HG03139 (cell line): Measurements from ENCODE around the gene TRPC3.

Experiments
- ATAC-seq: cut with Tn5 transposase; IDR thresholded peaks from one replicate; pipeline ENCODE4 v1.9.1; 2021; ENCODE audit not compliant: unreplicated experiment

Gene TRPC3

DNA sequence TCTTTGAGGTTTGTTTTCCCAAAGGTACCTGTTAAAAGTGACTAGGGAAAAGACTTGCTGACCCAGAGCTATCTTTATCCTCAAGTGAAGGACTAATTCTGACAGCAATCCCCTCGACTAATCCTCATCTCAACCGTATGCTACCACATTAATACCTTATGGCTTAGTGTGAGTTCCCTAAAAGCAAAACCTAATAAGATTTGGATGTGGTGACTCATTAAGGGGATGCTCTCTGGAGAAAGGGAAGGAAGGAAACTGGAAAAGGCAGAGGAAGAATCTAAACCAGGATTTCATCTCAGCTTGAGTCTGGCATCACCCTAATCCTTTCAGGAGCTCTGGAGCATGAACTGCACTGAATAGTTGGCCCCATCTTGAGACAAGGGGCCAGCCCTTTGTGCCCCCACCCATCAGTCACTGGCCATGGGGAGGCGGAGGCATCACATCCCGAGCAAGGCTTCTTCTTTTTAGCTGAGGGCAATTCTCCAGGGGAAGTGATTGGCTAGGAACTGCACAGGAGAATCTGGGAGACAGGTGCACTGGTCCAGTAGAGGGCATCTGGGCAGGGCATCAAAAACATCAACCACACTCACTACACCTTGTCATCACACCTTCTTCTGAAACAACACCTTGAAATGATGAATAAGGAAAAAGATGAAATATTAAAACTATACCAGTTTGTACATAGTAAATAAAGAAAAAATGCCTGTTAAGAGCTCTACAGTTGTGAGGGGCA lies 74.7 kb downstream of the TRPC3 start:
- no peak for ATAC-seq

DNA sequence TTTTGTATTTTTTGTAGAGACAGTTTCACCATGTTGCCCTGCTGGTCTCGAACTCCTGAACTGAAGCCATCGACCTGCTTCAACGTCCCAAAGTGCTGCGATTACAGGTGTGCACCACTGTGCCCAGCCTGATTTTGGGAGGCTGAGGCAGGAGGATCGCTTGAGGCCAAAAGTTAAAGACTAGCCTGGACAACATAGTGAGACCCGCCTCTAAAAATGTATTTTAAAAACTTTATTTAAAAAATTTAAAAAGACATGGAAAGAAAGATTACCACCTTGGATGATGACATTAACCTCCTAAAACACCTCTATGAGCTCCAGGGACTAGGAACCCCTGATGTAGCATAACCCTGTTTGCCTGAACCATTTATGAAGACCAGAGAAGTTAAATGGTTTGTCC lies 75.8 kb downstream of the TRPC3 start:
- no peak for ATAC-seq

GRCh38 chr4:121875652-121876051 lies 76.2 kb downstream of the TRPC3 start:
- ATAC-seq, result no peak

- no peak for ATAC-seq
Measured at GRCh38 chr4:121873604-121874003, 78.3 kb downstream of the TRPC3 start.

- peak; percentile 99 for ATAC-seq
Measured at GRCh38 chr4:121869841-121870822, 81.7 kb downstream of the TRPC3 start, which contains the start of gene BBS7. TSS of gene BBS7 (minus strand) at chr4:121870474. CDS start at chr4:121870313, 161 bp downstream.

- ATAC-seq, result no peak
Measured at GRCh38 chr4:121863799-121864198, 88.1 kb downstream of the TRPC3 start.

DNA sequence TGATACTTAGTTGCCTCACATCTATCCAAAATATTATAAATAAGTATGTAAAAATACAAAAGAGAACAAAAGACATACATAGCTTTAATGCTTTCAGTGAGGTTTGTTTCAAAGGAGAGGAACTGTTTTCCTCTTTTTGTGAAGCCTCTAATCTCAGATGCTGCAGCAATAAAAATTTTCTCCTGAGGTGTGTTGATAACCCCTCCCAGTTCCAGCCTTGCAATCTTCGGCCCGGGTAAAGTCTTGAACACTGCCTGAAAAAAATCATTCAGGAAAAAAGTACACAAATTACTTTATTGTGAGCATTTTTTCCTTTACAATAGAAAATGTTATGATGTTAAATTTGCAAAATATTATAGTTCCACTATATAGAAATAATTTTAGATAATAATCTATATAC lies 90.4 kb downstream of the TRPC3 start:
- no peak for ATAC-seq

DNA sequence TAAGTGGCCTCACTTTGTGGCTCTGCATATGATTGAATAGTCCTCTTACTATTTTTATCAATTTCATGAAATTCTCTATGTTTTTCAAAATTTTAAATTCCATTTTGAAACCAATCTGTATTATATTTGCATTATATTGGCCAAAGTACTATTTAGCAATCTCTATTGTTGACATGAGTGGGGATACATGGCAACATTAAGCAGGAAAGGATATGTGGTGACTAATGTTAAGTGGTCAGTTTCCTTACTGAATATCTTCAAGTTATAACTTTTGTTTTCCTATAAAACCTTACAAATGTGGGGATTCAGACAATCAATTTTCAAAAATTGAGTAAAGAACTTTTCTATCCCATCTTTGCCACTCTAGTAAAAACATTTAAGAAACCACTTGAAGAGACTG lies 91.7 kb downstream of the TRPC3 start:
- ATAC-seq, result no peak

- no peak for ATAC-seq
Measured at GRCh38 chr4:121851354-121851753, 100.5 kb downstream of the TRPC3 start.

GRCh38 chr4:121846662-121847061 lies 105.2 kb downstream of the TRPC3 start:
- no peak for ATAC-seq

- ATAC-seq, result no peak
Measured at GRCh38 chr4:121842862-121843261, 109.0 kb downstream of the TRPC3 start.

GRCh38 chr4:121838136-121838535 lies 113.7 kb downstream of the TRPC3 start:
- no peak for ATAC-seq

GRCh38 chr4:121829511-121829910 lies 122.3 kb downstream of the TRPC3 start:
- ATAC-seq, result no peak
